GM23338 (cell line): ENCODE measurements around the gene STK32C. TPM values are rescaled to one million over a fixed set of nuclear protein-coding genes. Genes with fewer than 3 reads are reported as not detected.

Experiments used
- ATAC-seq: fragments of 200-7000 bp; cut with Tn5 transposase; 3 replicates; pipeline ENCODE4 v1.9.1; 2020
- DNase-seq: peaks from one replicate; pipeline ENCODE4 v3.0.0-alpha.2; 2015; ENCODE audit warnings: low spot score
- H2AFZ ChIP-seq: fragments of 200-600 bp; sonication (generic); 2 replicates; pipeline ENCODE4 v1.8.0; 2016; ENCODE audit warnings: antibody characterized with exemption, mild to moderate bottlenecking, moderate library complexity
- H3F3A ChIP-seq: fragments of 200-600 bp; sonication (generic); replicated peaks from 2 replicates; pipeline ENCODE4 v1.8.0; 2017; ENCODE audit warnings: antibody characterized with exemption, mixed run types, low read depth
- H3K27ac ChIP-seq: fragments of 200-600 bp; sonication (generic); 2 replicates; pipeline ENCODE4 v1.6.1; 2016; ENCODE audit warnings: low read depth
- H3K27me3 ChIP-seq: fragments of 200-600 bp; sonication (generic); 2 replicates; pipeline ENCODE4 v1.8.0; 2016; ENCODE audit warnings: mild to moderate bottlenecking, mixed run types, moderate library complexity; ENCODE audit not compliant: insufficient read depth
- H3K36me3 ChIP-seq: fragments of 200-600 bp; sonication (generic); 2 replicates; pipeline ENCODE4 v1.8.0; 2016; ENCODE audit warnings: mild to moderate bottlenecking; ENCODE audit not compliant: insufficient read depth
- H3K4me1 ChIP-seq: fragments of 200-600 bp; sonication (generic); 2 replicates; pipeline ENCODE4 v1.8.0; 2016; ENCODE audit warnings: mild to moderate bottlenecking, moderate library complexity; ENCODE audit not compliant: insufficient read depth
- H3K4me2 ChIP-seq: fragments of 200-600 bp; sonication (generic); 2 replicates; pipeline ENCODE4 v1.7.1; 2017; ENCODE audit warnings: mixed run types
- H3K4me3 ChIP-seq: fragments of 200-600 bp; sonication (generic); 2 replicates; pipeline ENCODE4 v1.6.1; 2016; ENCODE audit warnings: mixed run types
- H3K79me2 ChIP-seq: fragments of 200-600 bp; sonication (generic); replicated peaks from 2 replicates; pipeline ENCODE4 v1.8.0; 2017; ENCODE audit warnings: mild to moderate bottlenecking; ENCODE audit not compliant: insufficient read depth
- H3K9me2 ChIP-seq: fragments of 200-600 bp; sonication (generic); 2 replicates; pipeline ENCODE4 v1.8.0; 2017; ENCODE audit not compliant: insufficient read depth
- H4K20me1 ChIP-seq: fragments of 200-600 bp; sonication (generic); replicated peaks from 2 replicates; pipeline ENCODE4 v1.8.0; 2017; ENCODE audit warnings: mild to moderate bottlenecking; ENCODE audit not compliant: insufficient read depth
- H3K27ac Mint-ChIP-seq: 2 replicates; pipeline ENCODE4 v1.8.0; 2020; ENCODE audit warnings: inconsistent platforms, mild to moderate bottlenecking, moderate library complexity, mixed read lengths
- H3K27me3 Mint-ChIP-seq: 3 replicates; pipeline ENCODE4 v1.8.0; 2022; ENCODE audit warnings: low read depth, mild to moderate bottlenecking, moderate library complexity, mixed read lengths, inconsistent platforms; ENCODE audit not compliant: insufficient read depth, poor library complexity
- H3K36me3 Mint-ChIP-seq: 3 replicates; pipeline ENCODE4 v1.8.0; 2021; ENCODE audit warnings: low read depth, mild to moderate bottlenecking, inconsistent platforms, moderate library complexity, mixed read lengths
- H3K4me1 Mint-ChIP-seq: 3 replicates; pipeline ENCODE4 v1.8.0; 2020; ENCODE audit warnings: mild to moderate bottlenecking, inconsistent platforms, mixed read lengths
- H3K4me3 Mint-ChIP-seq: 3 replicates; pipeline ENCODE4 v1.8.0; 2021; ENCODE audit warnings: moderate library complexity, mild to moderate bottlenecking, inconsistent platforms, mixed read lengths
- H3K9me3 Mint-ChIP-seq: 3 replicates; pipeline ENCODE4 v1.8.0; 2020; ENCODE audit warnings: moderate library complexity, mild to moderate bottlenecking, inconsistent platforms, mixed read lengths
- CREB1 ChIP-seq: fragments of 250-450 bp; sonication (Bioruptor Pico); IDR thresholded peaks from 2 replicates; pipeline ENCODE4 v1.5.0; 2020; ENCODE audit warnings: low read depth, mild to moderate bottlenecking, moderate library complexity
- EZH2 ChIP-seq: fragments of 200-600 bp; sonication (generic); IDR thresholded peaks from one replicate; pipeline ENCODE4 v1.8.0; 2017; ENCODE audit warnings: antibody characterized with exemption, mild to moderate bottlenecking, low read depth; ENCODE audit not compliant: unreplicated experiment
- EZH2phosphoT487 ChIP-seq: fragments of 200-600 bp; sonication (generic); IDR thresholded peaks from one replicate; pipeline ENCODE4 v1.8.1; 2018; ENCODE audit warnings: antibody characterized with exemption; ENCODE audit not compliant: unreplicated experiment
- JUNB ChIP-seq: IDR thresholded peaks from one replicate; pipeline ENCODE4 v1.6.1; 2016; ENCODE audit warnings: antibody characterized with exemption; ENCODE audit not compliant: unreplicated experiment
- NANOG ChIP-seq: IDR thresholded peaks from 2 replicates; pipeline ENCODE4 v1.6.1; 2016; ENCODE audit warnings: antibody characterized with exemption, borderline replicate concordance
- POLR2AphosphoS5 ChIP-seq: IDR thresholded peaks from 2 replicates; pipeline ENCODE4 v1.6.1; 2016; ENCODE audit warnings: antibody characterized with exemption, low read depth
- STAT1 ChIP-seq: IDR thresholded peaks from one replicate; pipeline ENCODE4 v1.6.1; 2016; ENCODE audit warnings: antibody characterized with exemption; ENCODE audit not compliant: unreplicated experiment
- ZNF114 ChIP-seq: fragments of 250-450 bp; sonication (Bioruptor Pico); IDR thresholded peaks from 2 replicates; pipeline ENCODE4 v1.5.0; 2020; ENCODE audit warnings: mild to moderate bottlenecking, moderate library complexity
- ZNF331 ChIP-seq: fragments of 250-450 bp; sonication (Bioruptor Pico); IDR thresholded peaks from 2 replicates; pipeline ENCODE4 v1.5.0; 2020; ENCODE audit warnings: low read depth, mild to moderate bottlenecking, moderate library complexity
- polyA plus RNA-seq: library from polyadenylated mRNA; unstranded; fragments of >200 nt; fragmentation: Nextera tagmentation; extraction: Ambion mirVana; gene quantifications from 2 replicates; pipeline ENCODE4 v1.2.1, GENCODE V29; 2016
- total RNA-seq: library from RNA; depleted of rRNA; stranded (reverse); fragments of >200 nt; shearing (Covaris generic); gene quantifications from 2 replicates; pipeline ENCODE4 v1.2.3, GENCODE V29; 2014
- TF ChIP-seq, protein P1 (sequence below): IDR thresholded peaks from 2 replicates; pipeline ENCODE4 v1.6.1; 2016; ENCODE audit warnings: antibody characterized with exemption
- TF ChIP-seq, protein P2 (sequence below): fragments of 250-450 bp; sonication (Bioruptor Pico); IDR thresholded peaks from 2 replicates; pipeline ENCODE4 v1.5.0; 2020; ENCODE audit warnings: mild to moderate bottlenecking, moderate library complexity
- TF ChIP-seq, protein P3 (sequence below), 2 experiments: fragments of 200-600 bp in 1 of 2; sonication (generic) in 1 of 2; conservative IDR thresholded peaks; 2 replicates each; pipeline versions ENCODE4 v1.5.1 to v1.6.1; 2016 to 2017; ENCODE audit warnings: antibody characterized with exemption in 2 of 2, low read depth in 2 of 2, mild to moderate bottlenecking in 2 of 2, moderate library complexity in 1 of 2
- TF ChIP-seq, protein P4 (sequence below): IDR thresholded peaks from one replicate; pipeline ENCODE4 v1.6.1; 2018; ENCODE audit warnings: antibody characterized with exemption; ENCODE audit not compliant: unreplicated experiment

STK32C gene
- total and polyA plus RNA-seq, 2 experiments from 2014 or later, result 10.2 to 20.5 TPM

DNA sequence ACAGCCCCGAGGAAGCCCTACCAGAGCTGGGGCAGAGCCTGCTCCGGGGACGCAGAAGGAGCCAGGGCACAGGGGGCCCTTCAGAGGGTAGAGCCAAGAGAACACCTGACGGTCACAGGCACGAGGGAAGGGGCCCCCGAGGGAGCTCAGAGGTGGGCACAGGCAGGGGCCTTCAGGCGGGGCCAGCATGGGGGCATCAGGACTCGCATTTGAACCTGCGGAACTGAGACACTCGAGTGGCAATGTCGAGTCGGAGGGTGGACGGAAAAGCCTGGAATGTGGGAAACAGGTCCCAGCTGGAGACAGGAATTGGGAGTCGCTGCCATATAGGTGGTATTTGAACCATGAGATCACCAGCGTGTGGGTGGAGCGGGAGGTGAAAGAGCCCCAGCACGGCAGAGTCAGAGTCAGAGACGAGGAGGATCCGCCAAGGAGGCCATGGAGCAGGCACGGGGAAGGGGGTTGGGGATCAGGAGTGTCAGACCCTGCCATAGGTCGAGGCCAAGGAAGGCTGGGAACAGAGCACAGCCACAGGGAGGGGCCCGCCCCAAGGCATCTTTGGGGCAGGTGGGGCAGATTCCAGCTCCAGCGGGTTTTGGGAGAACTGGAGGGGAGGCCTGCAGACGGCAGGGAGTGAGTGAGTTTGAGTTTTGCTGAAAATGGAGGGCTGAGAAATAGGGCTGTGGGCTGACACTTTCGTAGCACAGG is 13.8 kb downstream of the STK32C start:
- no peaks in the 10 kb centered on the region for H3K27me3 ChIP-seq
- DNase-seq, result no peak
- peaks cover 18% of the 10 kb centered on the region for H3K4me1 Mint-ChIP-seq
- H3K9me3 Mint-ChIP-seq, result no peaks in the 10 kb centered on the region; the same call in 2 of the 3 replicates
- no peak overlapping the region; the same call in 2 of the 3 replicates for H3K4me3 Mint-ChIP-seq
- no peaks in the 10 kb centered on the region; the same call in 2 of the 3 replicates for H3K36me3 Mint-ChIP-seq
- H3K4me1 ChIP-seq, result no peaks in the 10 kb centered on the region
- H3K36me3 ChIP-seq, result no peaks in the 10 kb centered on the region
- no peaks in the 10 kb centered on the region for H4K20me1 ChIP-seq
- peaks cover 18% of the 10 kb centered on the region for H3K27me3 Mint-ChIP-seq
- H3K27ac Mint-ChIP-seq, result no peak overlapping the region
- no peak overlapping the region for H3K27ac ChIP-seq
- H3K79me2 ChIP-seq, result no peaks in the 10 kb centered on the region
- no peaks in the 10 kb centered on the region for H3K9me2 ChIP-seq
- H2AFZ ChIP-seq, result no peak overlapping the region
- no peak for TF ChIP-seq STAT1
- TF ChIP-seq, protein P1, sequence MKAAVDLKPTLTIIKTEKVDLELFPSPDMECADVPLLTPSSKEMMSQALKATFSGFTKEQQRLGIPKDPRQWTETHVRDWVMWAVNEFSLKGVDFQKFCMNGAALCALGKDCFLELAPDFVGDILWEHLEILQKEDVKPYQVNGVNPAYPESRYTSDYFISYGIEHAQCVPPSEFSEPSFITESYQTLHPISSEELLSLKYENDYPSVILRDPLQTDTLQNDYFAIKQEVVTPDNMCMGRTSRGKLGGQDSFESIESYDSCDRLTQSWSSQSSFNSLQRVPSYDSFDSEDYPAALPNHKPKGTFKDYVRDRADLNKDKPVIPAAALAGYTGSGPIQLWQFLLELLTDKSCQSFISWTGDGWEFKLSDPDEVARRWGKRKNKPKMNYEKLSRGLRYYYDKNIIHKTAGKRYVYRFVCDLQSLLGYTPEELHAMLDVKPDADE, result no peak
- no peak for TF ChIP-seq ZNF114 (CRISPR knock-in tag)
- TF ChIP-seq JUNB, result no peak
- no peak for TF ChIP-seq ZNF331 (CRISPR knock-in tag)
- TF ChIP-seq, protein P2, sequence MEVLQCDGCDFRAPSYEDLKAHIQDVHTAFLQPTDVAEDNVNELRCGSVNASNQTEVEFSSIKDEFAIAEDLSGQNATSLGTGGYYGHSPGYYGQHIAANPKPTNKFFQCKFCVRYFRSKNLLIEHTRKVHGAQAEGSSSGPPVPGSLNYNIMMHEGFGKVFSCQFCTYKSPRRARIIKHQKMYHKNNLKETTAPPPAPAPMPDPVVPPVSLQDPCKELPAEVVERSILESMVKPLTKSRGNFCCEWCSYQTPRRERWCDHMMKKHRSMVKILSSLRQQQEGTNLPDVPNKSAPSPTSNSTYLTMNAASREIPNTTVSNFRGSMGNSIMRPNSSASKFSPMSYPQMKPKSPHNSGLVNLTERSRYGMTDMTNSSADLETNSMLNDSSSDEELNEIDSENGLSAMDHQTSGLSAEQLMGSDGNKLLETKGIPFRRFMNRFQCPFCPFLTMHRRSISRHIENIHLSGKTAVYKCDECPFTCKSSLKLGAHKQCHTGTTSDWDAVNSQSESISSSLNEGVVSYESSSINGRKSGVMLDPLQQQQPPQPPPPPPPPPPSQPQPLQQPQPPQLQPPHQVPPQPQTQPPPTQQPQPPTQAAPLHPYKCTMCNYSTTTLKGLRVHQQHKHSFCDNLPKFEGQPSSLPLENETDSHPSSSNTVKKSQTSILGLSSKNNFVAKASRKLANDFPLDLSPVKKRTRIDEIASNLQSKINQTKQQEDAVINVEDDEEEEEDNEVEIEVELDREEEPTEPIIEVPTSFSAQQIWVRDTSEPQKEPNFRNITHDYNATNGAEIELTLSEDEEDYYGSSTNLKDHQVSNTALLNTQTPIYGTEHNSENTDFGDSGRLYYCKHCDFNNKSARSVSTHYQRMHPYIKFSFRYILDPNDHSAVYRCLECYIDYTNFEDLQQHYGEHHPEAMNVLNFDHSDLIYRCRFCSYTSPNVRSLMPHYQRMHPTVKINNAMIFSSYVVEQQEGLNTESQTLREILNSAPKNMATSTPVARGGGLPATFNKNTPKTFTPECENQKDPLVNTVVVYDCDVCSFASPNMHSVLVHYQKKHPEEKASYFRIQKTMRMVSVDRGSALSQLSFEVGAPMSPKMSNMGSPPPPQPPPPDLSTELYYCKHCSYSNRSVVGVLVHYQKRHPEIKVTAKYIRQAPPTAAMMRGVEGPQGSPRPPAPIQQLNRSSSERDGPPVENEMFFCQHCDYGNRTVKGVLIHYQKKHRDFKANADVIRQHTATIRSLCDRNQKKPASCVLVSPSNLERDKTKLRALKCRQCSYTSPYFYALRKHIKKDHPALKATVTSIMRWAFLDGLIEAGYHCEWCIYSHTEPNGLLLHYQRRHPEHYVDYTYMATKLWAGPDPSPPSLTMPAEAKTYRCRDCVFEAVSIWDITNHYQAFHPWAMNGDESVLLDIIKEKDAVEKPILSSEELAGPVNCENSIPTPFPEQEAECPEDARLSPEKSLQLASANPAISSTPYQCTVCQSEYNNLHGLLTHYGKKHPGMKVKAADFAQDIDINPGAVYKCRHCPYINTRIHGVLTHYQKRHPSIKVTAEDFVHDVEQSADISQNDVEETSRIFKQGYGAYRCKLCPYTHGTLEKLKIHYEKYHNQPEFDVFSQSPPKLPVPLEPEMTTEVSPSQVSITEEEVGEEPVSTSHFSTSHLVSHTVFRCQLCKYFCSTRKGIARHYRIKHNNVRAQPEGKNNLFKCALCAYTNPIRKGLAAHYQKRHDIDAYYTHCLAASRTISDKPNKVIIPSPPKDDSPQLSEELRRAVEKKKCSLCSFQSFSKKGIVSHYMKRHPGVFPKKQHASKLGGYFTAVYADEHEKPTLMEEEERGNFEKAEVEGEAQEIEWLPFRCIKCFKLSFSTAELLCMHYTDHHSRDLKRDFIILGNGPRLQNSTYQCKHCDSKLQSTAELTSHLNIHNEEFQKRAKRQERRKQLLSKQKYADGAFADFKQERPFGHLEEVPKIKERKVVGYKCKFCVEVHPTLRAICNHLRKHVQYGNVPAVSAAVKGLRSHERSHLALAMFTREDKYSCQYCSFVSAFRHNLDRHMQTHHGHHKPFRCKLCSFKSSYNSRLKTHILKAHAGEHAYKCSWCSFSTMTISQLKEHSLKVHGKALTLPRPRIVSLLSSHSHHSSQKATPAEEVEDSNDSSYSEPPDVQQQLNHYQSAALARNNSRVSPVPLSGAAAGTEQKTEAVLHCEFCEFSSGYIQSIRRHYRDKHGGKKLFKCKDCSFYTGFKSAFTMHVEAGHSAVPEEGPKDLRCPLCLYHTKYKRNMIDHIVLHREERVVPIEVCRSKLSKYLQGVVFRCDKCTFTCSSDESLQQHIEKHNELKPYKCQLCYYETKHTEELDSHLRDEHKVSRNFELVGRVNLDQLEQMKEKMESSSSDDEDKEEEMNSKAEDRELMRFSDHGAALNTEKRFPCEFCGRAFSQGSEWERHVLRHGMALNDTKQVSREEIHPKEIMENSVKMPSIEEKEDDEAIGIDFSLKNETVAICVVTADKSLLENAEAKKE (CRISPR knock-in tag), result no peak
- no peak for TF ChIP-seq CREB1 (CRISPR knock-in tag)
- TF ChIP-seq EZH2, result no peak
- TF ChIP-seq POLR2AphosphoS5, result no peak
- TF ChIP-seq EZH2phosphoT487, result no peak
- no peak for TF ChIP-seq NANOG
- TF ChIP-seq, protein P3, sequence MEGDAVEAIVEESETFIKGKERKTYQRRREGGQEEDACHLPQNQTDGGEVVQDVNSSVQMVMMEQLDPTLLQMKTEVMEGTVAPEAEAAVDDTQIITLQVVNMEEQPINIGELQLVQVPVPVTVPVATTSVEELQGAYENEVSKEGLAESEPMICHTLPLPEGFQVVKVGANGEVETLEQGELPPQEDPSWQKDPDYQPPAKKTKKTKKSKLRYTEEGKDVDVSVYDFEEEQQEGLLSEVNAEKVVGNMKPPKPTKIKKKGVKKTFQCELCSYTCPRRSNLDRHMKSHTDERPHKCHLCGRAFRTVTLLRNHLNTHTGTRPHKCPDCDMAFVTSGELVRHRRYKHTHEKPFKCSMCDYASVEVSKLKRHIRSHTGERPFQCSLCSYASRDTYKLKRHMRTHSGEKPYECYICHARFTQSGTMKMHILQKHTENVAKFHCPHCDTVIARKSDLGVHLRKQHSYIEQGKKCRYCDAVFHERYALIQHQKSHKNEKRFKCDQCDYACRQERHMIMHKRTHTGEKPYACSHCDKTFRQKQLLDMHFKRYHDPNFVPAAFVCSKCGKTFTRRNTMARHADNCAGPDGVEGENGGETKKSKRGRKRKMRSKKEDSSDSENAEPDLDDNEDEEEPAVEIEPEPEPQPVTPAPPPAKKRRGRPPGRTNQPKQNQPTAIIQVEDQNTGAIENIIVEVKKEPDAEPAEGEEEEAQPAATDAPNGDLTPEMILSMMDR (conservative IDR thresholded peaks at IDR 0.05; ENCODE audit: low read depth in 2 of 2), result no peak
- TF ChIP-seq, protein P4, sequence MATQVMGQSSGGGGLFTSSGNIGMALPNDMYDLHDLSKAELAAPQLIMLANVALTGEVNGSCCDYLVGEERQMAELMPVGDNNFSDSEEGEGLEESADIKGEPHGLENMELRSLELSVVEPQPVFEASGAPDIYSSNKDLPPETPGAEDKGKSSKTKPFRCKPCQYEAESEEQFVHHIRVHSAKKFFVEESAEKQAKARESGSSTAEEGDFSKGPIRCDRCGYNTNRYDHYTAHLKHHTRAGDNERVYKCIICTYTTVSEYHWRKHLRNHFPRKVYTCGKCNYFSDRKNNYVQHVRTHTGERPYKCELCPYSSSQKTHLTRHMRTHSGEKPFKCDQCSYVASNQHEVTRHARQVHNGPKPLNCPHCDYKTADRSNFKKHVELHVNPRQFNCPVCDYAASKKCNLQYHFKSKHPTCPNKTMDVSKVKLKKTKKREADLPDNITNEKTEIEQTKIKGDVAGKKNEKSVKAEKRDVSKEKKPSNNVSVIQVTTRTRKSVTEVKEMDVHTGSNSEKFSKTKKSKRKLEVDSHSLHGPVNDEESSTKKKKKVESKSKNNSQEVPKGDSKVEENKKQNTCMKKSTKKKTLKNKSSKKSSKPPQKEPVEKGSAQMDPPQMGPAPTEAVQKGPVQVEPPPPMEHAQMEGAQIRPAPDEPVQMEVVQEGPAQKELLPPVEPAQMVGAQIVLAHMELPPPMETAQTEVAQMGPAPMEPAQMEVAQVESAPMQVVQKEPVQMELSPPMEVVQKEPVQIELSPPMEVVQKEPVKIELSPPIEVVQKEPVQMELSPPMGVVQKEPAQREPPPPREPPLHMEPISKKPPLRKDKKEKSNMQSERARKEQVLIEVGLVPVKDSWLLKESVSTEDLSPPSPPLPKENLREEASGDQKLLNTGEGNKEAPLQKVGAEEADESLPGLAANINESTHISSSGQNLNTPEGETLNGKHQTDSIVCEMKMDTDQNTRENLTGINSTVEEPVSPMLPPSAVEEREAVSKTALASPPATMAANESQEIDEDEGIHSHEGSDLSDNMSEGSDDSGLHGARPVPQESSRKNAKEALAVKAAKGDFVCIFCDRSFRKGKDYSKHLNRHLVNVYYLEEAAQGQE, result no peak
- H3K4me2 ChIP-seq, result no peak overlapping the region
- H3F3A ChIP-seq, result no peaks in the 10 kb centered on the region
- no peak overlapping the region for H3K4me3 ChIP-seq
- ATAC-seq, result peak; percentile 19
